ENCODE results near the gene DIABLO.
"Not testable (repeated sequence)": the region's sequence is repeated elsewhere in the genome, so short reads cannot be mapped to it uniquely, and the experiment has no call there.

DIABLO gene

GRCh38 chr12:122225683-122226365, at the start of gene DIABLO:
Gene DIABLO (minus strand): TSS chr12:122226052. CDS start chr12:122226014, 38 bp downstream.
- DNase-seq (ENCODE audit: low read depth in 2 of 2, low spot score in 1 of 2), result peak; percentile 98 to 99

- no peak for DNase-seq (ENCODE audit: low read depth in 2 of 2, low spot score in 1 of 2)
Measured at GRCh38 chr12:122275459-122275858, 49.6 kb upstream of the DIABLO start.

- peak; percentile 79 to 88 for DNase-seq (ENCODE audit: low read depth in 2 of 2, low spot score in 1 of 2)
Measured at GRCh38 chr12:122266230-122266901, 40.5 kb upstream of the DIABLO start, which contains the start of gene VPS33A. Gene VPS33A (minus strand): TSS chr12:122266494. CDS start chr12:122266408, 86 bp downstream.

GRCh38 chr12:122265886-122266229, 40.0 kb upstream of the DIABLO start:
- no peak for DNase-seq (ENCODE audit: low read depth in 2 of 2, low spot score in 1 of 2)

- no peak for DNase-seq (ENCODE audit: low read depth in 2 of 2, low spot score in 1 of 2)
Measured at GRCh38 chr12:122265476-122265875, 39.6 kb upstream of the DIABLO start.

- not testable (repeated sequence) for DNase-seq (ENCODE audit: low read depth in 2 of 2, low spot score in 1 of 2)
Measured at GRCh38 chr12:122260735-122261134, 34.9 kb upstream of the DIABLO start.

GRCh38 chr12:122258939-122259338, 33.1 kb upstream of the DIABLO start:
- DNase-seq (ENCODE audit: low read depth in 2 of 2, low spot score in 1 of 2), result not testable (repeated sequence)

- DNase-seq (ENCODE audit: low read depth in 2 of 2, low spot score in 1 of 2), result not testable (repeated sequence)
Measured at GRCh38 chr12:122258462-122258861, 32.6 kb upstream of the DIABLO start.

- no peak for DNase-seq (ENCODE audit: low read depth in 2 of 2, low spot score in 1 of 2)
Measured at GRCh38 chr12:122250536-122250935, 24.7 kb upstream of the DIABLO start.

GRCh38 chr12:122250047-122250446, 24.2 kb upstream of the DIABLO start:
- DNase-seq (ENCODE audit: low read depth in 2 of 2, low spot score in 1 of 2), result no peak

- no peak for DNase-seq (ENCODE audit: low read depth in 2 of 2, low spot score in 1 of 2)
Measured at GRCh38 chr12:122245553-122245952, 19.7 kb upstream of the DIABLO start.

- no peak for DNase-seq (ENCODE audit: low read depth in 2 of 2, low spot score in 1 of 2)
Measured at GRCh38 chr12:122244565-122245371, 18.9 kb upstream of the DIABLO start.

- no peak for DNase-seq (ENCODE audit: low read depth in 2 of 2, low spot score in 1 of 2)
Measured at GRCh38 chr12:122243965-122244364, 18.1 kb upstream of the DIABLO start.

- no peak for DNase-seq (ENCODE audit: low read depth in 2 of 2, low spot score in 1 of 2)
Measured at GRCh38 chr12:122238861-122239260, 13.0 kb upstream of the DIABLO start.

- DNase-seq (ENCODE audit: low read depth in 2 of 2, low spot score in 1 of 2), result no peak
Measured at GRCh38 chr12:122235741-122236140, 9.9 kb upstream of the DIABLO start.

- no peak for DNase-seq (ENCODE audit: low read depth in 2 of 2, low spot score in 1 of 2)
Measured at GRCh38 chr12:122232691-122233090, 6.8 kb upstream of the DIABLO start.

GRCh38 chr12:122230798-122231197, 4.9 kb upstream of the DIABLO start:
- no peak for DNase-seq (ENCODE audit: low read depth in 2 of 2, low spot score in 1 of 2)

GRCh38 chr12:122228092-122228491, 2.2 kb upstream of the DIABLO start:
- no peak for DNase-seq (ENCODE audit: low read depth in 2 of 2, low spot score in 1 of 2)

GRCh38 chr12:122227341-122227740, 1.5 kb upstream of the DIABLO start:
- peak in 1 of 2 donors; percentile 44 for DNase-seq (ENCODE audit: low read depth in 2 of 2, low spot score in 1 of 2)

- no peak for DNase-seq (ENCODE audit: low read depth in 2 of 2, low spot score in 1 of 2)
Measured at GRCh38 chr12:122226366-122227125, 694 bp upstream of the DIABLO start.

GRCh38 chr12:122216445-122216844, 9.4 kb downstream of the DIABLO start:
- DNase-seq (ENCODE audit: low read depth in 2 of 2, low spot score in 1 of 2), result no peak

All from stimulated activated CD8-positive, alpha-beta memory T cell treated with anti-CD3 and anti-CD28 coated beads, Interleukin-4, amount 100 ng/mL, for 1 hour (primary cell).